RWPE2 (cell line): Measurements from ENCODE around the gene R3HDM2.

Source experiments
- ATAC-seq: fragments of 200-7000 bp; cut with Tn5 transposase; 3 replicates; pipeline ENCODE4 v1.9.1; 2021; ENCODE audit warnings: low read depth
- DNase-seq: peaks from one replicate; pipeline ENCODE4 v3.0.0-alpha.2; 2020; ENCODE audit warnings: low spot score
- H3K27ac ChIP-seq: fragments of 450-650 bp; 2 replicates; pipeline ENCODE4 v1.5.1; 2017; ENCODE audit warnings: mild to moderate bottlenecking; ENCODE audit not compliant: poor library complexity, severe bottlenecking
- H3K27me3 ChIP-seq: fragments of 250-450 bp; sonication (Bioruptor Pico); 2 replicates; pipeline ENCODE4 v1.5.1; 2021; ENCODE audit warnings: mild to moderate bottlenecking, moderate library complexity; ENCODE audit not compliant: insufficient read depth, poor library complexity, severe bottlenecking
- H3K36me3 ChIP-seq: fragments of 250-450 bp; sonication (Bioruptor Pico); 2 replicates; pipeline ENCODE4 v1.5.1; 2020; ENCODE audit warnings: low read depth, mild to moderate bottlenecking, moderate library complexity
- H3K4me1 ChIP-seq: fragments of 250-450 bp; sonication (Bioruptor Pico); 2 replicates; pipeline ENCODE4 v1.5.1; 2021; ENCODE audit warnings: mild to moderate bottlenecking, moderate library complexity; ENCODE audit not compliant: insufficient read depth, poor library complexity, severe bottlenecking
- H3K4me3 ChIP-seq: fragments of 250-450 bp; sonication (Bioruptor Pico); 2 replicates; pipeline ENCODE4 v1.5.1; 2021; ENCODE audit warnings: mild to moderate bottlenecking, moderate library complexity; ENCODE audit not compliant: severe bottlenecking
- H3K9me3 ChIP-seq: fragments of 250-450 bp; sonication (Bioruptor Pico); 2 replicates; pipeline ENCODE4 v1.5.1; 2021; ENCODE audit warnings: mild to moderate bottlenecking, moderate library complexity; ENCODE audit not compliant: severe bottlenecking
- TF ChIP-seq, protein P1 (sequence below): fragments of 450-650 bp; IDR thresholded peaks from one replicate; pipeline ENCODE4 v1.5.1; 2017; ENCODE audit warnings: mild to moderate bottlenecking, moderate library complexity; ENCODE audit not compliant: poor library complexity, severe bottlenecking

Gene R3HDM2

DNA sequence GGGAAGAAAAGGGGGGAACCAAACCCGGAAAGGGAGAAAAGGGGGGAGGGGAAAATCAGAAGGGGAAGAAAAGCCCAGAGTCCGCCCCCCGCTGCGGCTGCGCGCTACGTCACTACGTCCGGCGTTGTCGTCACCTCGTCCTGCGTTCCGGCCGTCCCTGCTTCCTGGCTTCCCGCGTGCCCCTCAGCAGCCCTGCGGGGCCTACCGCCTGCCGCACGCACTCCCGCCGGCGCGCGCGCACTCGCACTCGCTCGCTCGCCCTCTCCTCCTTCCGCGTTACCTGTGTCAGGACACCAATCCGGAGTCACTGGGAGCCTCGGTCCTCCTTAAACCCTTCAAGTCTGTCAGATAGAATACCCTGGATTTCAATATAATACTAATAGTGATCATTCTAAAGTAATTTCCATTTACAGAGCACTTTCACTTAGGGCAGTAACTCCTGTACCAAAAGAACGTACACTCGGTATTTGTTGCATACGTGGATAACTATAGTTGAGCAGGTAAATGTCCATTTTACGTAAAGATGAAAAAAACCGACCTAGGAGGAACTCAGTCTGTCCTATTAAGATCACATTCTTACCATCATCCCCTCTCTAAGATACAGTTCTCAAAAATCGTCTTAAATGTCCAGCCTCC lies at the start of gene R3HDM2:
Gene R3HDM2 (minus strand): TSS at position 113 of the 636 bp plus-strand sequence. CDS start 120,615 bp downstream, outside the sequence.
- DNase-seq (peak; percentile 94), ATAC-seq (peak; percentile 93)
- Histone ChIP-seq H3K27ac (peak within 1 kb of the TSS; percentile 83), H3K9me3 (no peaks in the 10 kb centered on the region), H3K27me3 (no peaks in the 10 kb centered on the region), H3K36me3 (peaks cover under 1% of the 10 kb centered on the region; the same call in 1 of the 2 replicates), H3K4me1 (peaks cover 4% of the 10 kb centered on the region), H3K4me3 (peak within 1 kb of the TSS; percentile 68)
- TF ChIP-seq, protein P1, sequence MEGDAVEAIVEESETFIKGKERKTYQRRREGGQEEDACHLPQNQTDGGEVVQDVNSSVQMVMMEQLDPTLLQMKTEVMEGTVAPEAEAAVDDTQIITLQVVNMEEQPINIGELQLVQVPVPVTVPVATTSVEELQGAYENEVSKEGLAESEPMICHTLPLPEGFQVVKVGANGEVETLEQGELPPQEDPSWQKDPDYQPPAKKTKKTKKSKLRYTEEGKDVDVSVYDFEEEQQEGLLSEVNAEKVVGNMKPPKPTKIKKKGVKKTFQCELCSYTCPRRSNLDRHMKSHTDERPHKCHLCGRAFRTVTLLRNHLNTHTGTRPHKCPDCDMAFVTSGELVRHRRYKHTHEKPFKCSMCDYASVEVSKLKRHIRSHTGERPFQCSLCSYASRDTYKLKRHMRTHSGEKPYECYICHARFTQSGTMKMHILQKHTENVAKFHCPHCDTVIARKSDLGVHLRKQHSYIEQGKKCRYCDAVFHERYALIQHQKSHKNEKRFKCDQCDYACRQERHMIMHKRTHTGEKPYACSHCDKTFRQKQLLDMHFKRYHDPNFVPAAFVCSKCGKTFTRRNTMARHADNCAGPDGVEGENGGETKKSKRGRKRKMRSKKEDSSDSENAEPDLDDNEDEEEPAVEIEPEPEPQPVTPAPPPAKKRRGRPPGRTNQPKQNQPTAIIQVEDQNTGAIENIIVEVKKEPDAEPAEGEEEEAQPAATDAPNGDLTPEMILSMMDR: no peak

DNA sequence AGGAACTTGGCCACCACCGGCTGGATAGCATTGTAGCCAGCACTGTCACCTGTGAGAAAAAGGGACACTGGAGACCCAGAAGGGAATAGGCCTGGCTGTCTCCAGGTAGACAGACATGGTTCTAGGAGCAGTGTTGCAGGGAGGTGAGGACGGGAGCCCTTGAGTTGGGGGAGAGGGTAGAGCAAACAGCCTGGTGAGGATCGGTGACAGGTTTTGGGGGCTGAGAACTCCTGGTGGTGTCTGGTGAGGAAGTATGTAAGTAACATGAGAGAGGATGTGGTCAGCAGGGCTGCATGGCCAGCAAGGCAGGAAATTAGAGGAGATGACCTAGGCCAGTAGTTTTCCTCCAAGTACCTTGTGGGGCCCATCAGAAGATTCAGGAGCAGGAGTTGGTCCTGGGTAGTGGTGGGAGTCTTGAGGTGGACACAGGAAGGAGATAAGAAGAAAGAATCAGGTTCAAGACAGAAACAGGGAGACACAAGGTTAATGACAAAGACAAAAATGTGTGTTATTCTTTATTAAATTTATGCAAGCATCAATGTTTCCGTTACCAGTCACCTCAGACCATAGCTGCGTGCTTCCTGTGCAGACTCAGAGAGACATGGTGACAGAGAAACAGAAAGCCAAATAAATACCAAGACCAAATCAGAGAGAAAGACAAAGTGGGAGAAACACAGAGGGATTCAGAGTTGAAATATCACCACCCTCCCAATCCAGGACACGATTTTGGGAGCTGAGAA lies 48.7 kb upstream of the R3HDM2 start, which contains the start of gene ARHGAP9:
Gene ARHGAP9 (minus strand): TSS at position 491 of the 740 bp plus-strand sequence. CDS start 460 bp downstream, at position 31.
- Histone ChIP-seq H3K4me1 (no peaks in the 10 kb centered on the region), H3K27ac (no peak within 1 kb of the TSS), H3K36me3 (no peaks in the 10 kb centered on the region), H3K9me3 (no peaks in the 10 kb centered on the region), H3K27me3 (peaks cover 23% of the 10 kb centered on the region), H3K4me3 (no peak within 1 kb of the TSS)
- no peak for DNase-seq
- TF ChIP-seq, protein P1: no peak
- no peak for ATAC-seq

DNA sequence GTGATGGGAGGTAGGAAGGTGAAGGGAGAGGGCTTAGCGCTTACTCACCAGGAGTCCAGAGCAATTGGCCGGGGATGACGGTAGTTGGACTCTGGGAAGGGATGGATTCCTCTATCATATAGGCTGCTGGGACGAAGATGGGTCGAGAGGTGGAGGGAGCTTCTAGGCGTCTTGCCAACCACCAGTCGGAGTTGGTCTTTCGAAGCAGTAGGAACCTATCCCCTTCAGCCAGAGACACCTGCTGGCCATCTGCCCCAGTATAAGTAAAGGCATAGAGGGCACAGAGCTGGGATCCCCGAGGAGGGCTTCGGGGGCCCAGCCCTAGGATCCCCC lies 48.2 kb upstream of the R3HDM2 start:
- no peaks in the 10 kb centered on the region for H3K9me3 ChIP-seq
- ATAC-seq: no peak
- no peak for DNase-seq
- peaks cover 28% of the 10 kb centered on the region for H3K27me3 ChIP-seq
- H3K4me3 ChIP-seq: no peak overlapping the region
- no peaks in the 10 kb centered on the region for H3K4me1 ChIP-seq
- H3K27ac ChIP-seq: no peak overlapping the region
- TF ChIP-seq, protein P1: no peak
- H3K36me3 ChIP-seq: no peaks in the 10 kb centered on the region

DNA sequence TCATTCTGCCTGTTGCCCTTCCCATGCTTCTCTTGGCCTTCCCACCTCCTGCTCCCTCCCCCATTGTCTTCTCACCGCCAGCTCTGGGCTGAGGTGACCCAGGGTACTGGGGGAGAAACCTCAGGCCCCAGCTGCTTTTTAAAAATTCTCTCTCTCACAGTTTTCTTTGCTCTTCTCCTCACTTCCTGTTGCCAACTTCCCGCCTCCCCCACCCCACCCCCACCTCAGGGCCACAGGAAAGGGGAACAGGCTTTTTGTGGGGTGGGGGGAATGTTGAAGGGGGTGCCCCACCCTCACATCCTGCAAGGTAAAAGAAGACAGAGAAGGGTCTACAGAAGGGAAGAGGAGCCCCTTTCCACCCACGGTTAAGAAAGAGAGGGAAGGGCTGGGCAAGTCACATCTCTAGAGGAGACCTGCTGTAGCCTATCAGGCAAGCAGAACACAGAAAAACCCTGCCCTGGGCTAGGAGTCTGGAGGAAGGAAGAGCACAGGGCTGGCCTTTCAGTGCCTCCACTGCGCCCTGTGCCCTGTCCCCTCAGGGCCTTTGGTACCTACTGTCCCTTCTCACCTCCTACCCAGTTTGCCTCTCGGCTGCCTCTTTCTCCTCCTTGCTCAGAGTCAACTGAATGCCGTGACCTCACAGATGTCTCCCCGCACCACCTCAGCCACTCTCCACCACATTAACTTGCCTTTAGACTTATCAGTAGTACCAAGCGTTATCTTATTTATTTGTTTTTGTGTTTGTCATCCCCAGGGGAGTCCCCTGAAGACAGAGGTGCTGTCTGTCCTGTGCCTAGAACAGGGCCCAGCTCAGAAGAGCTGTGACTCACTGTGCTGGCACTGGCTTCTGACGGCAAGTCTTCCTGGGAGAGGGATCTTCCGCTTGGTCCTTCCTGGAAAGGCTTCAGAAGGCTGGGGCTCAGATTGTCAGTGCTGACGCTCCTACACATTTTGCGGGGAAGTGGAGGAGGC lies 47.2 kb upstream of the R3HDM2 start:
- Histone ChIP-seq H3K27ac (no peak overlapping the region), H3K36me3 (no peaks in the 10 kb centered on the region), H3K4me1 (no peaks in the 10 kb centered on the region), H3K4me3 (no peak overlapping the region), H3K9me3 (no peaks in the 10 kb centered on the region), H3K27me3 (peaks cover 38% of the 10 kb centered on the region)
- TF ChIP-seq, protein P1: no peak
- ATAC-seq: no peak
- DNase-seq: no peak
